NB4 (cell line): Measurements from ENCODE around the gene MPHOSPH9.

Source experiments
- DNase-seq: peaks from one replicate; pipeline ENCODE4 v3.0.0; 2010; ENCODE audit warnings: low read depth
- H3K4me3 ChIP-seq: one replicate; pipeline ENCODE4 v1.5.1; 2011; ENCODE audit warnings: mild to moderate bottlenecking, low read depth, low read length, moderate library complexity
- MYC ChIP-seq: IDR thresholded peaks from 2 replicates; pipeline ENCODE4 v1.6.1; 2011; ENCODE audit warnings: low read depth, low read length
- POLR2A ChIP-seq: IDR thresholded peaks from 2 replicates; pipeline ENCODE4 v1.6.1; 2011; ENCODE audit warnings: mild to moderate bottlenecking; ENCODE audit not compliant: insufficient read length; ENCODE audit errors: extremely low read depth
- TF ChIP-seq, protein P1 (sequence below): IDR thresholded peaks from one replicate; pipeline ENCODE4 v1.5.1; 2012; ENCODE audit warnings: low read depth, low read length
- TF ChIP-seq, protein P2 (sequence below): IDR thresholded peaks from 2 replicates; pipeline ENCODE4 v1.6.1; 2011; ENCODE audit warnings: low read depth, low read length

Gene MPHOSPH9

DNA sequence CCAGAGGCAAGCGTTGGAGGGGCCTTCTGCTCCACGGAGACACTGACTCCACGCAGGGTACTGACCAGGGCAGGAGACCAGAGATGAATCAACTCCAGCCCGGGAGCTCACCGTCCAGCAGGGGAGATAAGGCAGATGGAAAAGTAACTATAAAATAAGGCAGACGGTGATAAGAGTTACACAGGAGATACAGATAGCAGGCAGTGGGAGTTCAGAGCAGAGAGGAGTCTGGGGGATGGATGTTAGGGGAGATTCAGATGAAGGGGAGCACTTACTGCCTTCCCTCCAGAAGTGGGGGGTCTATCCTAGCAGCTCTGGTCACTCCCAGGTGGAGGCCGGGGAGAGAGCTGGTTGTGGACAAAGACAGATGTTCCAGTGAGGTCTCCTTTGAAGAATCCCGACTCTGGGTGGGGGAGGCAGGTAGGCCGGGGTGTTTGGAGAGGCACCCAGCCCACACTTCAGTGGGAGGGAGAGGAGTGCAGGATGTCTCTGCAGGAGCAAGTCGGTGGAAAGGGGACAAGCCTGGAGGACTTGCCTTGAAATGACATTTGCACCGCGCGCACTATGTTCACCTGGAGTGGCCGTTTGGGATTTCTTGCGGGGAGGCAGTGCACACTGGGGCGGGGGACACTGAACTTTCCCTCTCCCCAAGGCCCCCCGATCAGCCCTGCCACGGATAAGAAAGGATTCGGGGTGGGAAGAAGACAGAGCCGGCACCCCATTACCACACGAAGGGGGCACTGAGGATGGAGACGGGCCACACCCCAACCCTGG is 83.3 kb downstream of the MPHOSPH9 start:
- TF ChIP-seq, protein P1, sequence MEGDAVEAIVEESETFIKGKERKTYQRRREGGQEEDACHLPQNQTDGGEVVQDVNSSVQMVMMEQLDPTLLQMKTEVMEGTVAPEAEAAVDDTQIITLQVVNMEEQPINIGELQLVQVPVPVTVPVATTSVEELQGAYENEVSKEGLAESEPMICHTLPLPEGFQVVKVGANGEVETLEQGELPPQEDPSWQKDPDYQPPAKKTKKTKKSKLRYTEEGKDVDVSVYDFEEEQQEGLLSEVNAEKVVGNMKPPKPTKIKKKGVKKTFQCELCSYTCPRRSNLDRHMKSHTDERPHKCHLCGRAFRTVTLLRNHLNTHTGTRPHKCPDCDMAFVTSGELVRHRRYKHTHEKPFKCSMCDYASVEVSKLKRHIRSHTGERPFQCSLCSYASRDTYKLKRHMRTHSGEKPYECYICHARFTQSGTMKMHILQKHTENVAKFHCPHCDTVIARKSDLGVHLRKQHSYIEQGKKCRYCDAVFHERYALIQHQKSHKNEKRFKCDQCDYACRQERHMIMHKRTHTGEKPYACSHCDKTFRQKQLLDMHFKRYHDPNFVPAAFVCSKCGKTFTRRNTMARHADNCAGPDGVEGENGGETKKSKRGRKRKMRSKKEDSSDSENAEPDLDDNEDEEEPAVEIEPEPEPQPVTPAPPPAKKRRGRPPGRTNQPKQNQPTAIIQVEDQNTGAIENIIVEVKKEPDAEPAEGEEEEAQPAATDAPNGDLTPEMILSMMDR: no peak
- TF ChIP-seq POLR2A: no peak
- TF ChIP-seq MYC: no peak
- TF ChIP-seq, protein P2, sequence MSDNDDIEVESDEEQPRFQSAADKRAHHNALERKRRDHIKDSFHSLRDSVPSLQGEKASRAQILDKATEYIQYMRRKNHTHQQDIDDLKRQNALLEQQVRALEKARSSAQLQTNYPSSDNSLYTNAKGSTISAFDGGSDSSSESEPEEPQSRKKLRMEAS: no peak
- no peak for DNase-seq
- peak overlapping the region; percentile 32 for H3K4me3 ChIP-seq

DNA sequence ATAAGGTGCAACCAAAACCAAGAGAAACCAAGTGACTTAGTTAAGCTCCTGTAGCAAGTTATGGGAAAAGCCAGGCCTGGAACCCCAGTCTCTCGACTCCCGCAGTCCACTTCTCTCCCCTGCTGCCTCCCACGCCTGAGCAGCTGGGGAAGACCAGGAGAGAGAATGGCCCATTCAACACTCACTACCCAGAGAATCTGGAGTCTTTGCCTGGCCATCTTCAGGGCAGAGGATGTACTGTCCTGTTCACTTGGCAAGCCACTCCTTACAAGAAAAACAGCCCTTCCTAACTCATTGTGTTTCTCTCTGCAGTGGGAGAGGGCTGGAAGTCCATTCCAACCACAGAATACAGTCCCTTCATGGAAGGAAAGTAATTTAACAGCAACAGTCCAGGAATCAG is 83.9 kb downstream of the MPHOSPH9 start:
- DNase-seq: no peak
- H3K4me3 ChIP-seq: no peak overlapping the region
- TF ChIP-seq, protein P1: no peak
- no peak for TF ChIP-seq MYC
- TF ChIP-seq POLR2A: no peak
- TF ChIP-seq, protein P2: no peak

DNA sequence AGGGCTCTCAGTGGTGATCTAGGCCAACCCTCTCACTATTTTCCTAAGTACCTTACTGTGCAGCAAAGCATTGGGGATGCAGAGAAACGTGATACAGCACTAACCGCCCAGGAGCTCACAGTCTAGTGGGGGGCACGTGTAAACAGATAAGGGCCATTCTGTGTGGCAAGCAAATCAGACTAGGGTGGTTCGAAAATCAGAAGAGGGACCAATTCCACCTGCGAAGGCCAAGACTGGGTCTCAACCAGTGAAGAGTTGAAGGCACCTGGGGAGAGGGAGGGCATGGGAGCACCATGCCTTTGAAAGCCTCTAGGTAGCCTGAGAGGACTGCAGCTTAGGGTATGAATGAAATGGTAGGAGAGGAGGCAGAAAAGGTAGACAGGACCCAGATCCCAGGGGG is 84.3 kb downstream of the MPHOSPH9 start:
- TF ChIP-seq, protein P2: no peak
- no peak for TF ChIP-seq MYC
- TF ChIP-seq POLR2A: no peak
- TF ChIP-seq, protein P1: no peak
- DNase-seq: no peak
- no peak overlapping the region for H3K4me3 ChIP-seq

DNA sequence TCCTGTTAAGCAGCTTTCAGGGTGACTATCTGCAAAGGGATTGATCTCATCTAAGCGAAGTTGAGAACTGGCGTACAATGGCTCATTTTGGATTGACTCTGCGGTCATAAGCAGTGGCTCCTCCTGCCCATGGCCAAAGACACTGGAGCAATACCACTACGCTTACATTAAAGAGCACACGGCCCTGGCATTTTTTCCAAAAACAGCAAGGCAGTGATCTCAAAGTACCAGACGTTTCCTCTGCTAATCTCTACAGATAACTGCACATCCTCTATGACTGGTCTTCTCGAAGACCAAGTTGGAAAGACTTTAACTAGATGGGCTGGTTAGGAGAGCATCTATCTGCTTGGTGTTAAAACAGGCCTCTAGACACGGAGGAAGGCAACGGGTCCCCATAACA is 84.7 kb downstream of the MPHOSPH9 start:
- DNase-seq: no peak
- H3K4me3 ChIP-seq: no peak overlapping the region
- TF ChIP-seq POLR2A (no peak), MYC (no peak)
- TF ChIP-seq, protein P1: no peak
- TF ChIP-seq, protein P2: no peak

DNA sequence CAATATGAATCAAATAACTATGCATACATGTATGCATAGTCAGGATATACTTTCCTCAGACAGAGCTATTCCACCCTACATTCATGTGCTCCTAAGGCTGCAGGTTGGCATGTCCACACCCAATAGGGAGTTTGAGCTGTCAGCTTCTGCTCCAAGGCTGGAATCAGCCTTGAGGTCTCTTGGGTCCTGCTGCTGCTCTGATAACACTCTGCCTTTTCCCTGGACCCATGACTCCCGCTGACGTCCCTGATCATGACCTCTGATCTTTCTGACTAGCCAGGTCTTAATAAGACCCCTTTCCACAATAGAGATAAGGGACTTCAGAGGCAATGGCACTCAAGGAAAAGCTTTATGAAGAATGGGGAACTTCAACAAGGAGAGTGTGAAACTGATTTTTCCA is 87.7 kb downstream of the MPHOSPH9 start:
- TF ChIP-seq, protein P2: no peak
- DNase-seq: no peak
- no peak overlapping the region for H3K4me3 ChIP-seq

DNA sequence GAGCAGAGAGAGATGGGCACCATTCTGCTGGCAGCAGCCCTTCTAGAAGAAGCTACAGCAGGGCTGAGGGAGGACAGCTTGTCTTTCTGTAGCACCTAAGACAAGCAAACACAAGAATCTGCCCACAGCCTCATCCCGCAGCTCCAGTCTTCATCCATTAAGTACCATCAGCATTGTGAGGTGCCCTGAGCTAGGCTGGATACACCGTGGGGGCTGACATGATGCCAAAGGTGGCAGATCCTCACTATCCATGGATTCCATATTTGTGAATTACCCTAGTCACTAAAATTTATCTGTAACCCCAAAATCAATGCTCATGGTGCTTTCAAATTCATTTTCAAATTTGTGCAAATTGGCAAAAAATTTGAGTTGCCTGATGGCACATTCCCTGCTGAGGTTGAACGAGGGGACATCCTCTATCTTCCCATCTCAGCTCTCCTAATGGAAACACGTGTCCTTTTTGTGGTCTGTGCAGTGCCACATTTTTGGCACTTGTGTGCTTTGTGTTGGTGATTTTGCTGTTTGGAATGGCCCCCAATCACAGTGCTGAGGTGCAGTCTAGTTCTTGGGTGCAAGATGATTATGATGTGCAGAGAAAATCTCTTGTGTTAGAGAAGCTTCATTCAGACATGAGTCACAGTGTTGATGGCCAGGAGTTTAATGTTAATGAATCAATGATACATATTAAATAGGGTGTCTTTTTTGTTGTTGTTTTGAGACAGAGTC is 89.0 kb downstream of the MPHOSPH9 start:
- no peak overlapping the region for H3K4me3 ChIP-seq
- no peak for TF ChIP-seq POLR2A
- TF ChIP-seq, protein P1: no peak
- TF ChIP-seq MYC: no peak
- TF ChIP-seq, protein P2: no peak
- DNase-seq: no peak
